Measurements from ENCODE around the gene PTGDS.

PTGDS gene

GRCh38 chr9:136945333-136946227, 31.7 kb upstream of the PTGDS start:
- DNase-seq (ENCODE audit: low spot score) (no peak), FAIRE-seq (no peak)

GRCh38 chr9:136946228-136947027, 30.9 kb upstream of the PTGDS start:
- FAIRE-seq, result no peak
- DNase-seq (ENCODE audit: low spot score), result no peak

GRCh38 chr9:136947028-136947891, 30.0 kb upstream of the PTGDS start:
- DNase-seq (ENCODE audit: low spot score), result no peak
- no peak for FAIRE-seq

GRCh38 chr9:136947955-136948510, 29.3 kb upstream of the PTGDS start:
- no peak for DNase-seq (ENCODE audit: low spot score)
- FAIRE-seq, result no peak

- no peak for FAIRE-seq
- DNase-seq (ENCODE audit: low spot score), result no peak
These were observed 28.0 kb upstream of the PTGDS start for GRCh38 chr9:136949239-136949816.

- DNase-seq (ENCODE audit: low spot score) (peak; percentile 85), FAIRE-seq (no peak)
These were observed 27.3 kb upstream of the PTGDS start for GRCh38 chr9:136949817-136950655.

- no peak for FAIRE-seq
These were observed 26.5 kb upstream of the PTGDS start for GRCh38 chr9:136950656-136951276.

DNA sequence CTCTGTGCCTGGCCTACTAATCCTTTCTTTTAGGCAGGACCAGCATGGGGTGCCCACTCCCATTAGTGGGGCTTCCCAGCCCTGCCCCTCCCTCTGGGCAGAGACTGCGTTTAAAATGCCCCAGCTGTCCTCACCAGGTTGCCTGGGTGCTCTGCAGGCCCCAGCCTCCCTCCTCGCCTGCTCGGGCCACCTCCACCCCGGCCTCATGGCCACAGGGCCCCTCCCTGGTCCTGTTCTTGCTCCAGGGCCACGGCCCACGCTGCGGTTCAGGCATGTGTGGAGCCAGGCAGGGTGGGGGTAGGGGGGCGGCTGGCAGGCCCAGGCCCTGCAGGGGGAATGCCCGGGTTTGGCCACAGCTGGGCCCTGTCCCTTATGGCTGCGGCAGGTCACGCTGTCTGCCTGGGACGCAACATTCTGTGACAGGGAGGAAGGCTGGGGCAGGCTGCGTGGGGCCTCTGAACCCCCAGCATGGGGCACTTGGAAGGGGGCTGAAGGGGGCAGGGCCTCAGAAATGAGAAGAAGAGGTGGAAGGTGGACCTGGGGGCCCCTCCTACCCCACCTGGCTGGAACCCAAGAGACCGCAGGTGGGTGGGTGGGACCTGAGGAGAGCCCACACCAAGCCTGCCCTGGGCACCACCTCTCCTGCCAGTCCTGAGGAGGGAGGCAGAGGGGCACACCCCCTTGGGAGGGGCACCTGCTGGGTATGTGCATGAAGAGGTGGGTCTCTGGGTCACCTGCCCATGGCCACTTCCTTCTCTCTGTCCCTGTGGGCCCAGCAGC, 25.6 kb upstream of the PTGDS start, which contains the start of gene LCN12:
TSS of gene LCN12 (plus strand) at position 733 of the 780 bp plus-strand sequence. CDS start 55 bp downstream, outside the sequence.
- no peak for DNase-seq (ENCODE audit: low spot score)
- FAIRE-seq, result no peak

More at GRCh38 chr9:136950656-136951276, 26.5 kb upstream of the PTGDS start:
- no peak for DNase-seq (ENCODE audit: low spot score)

- DNase-seq (ENCODE audit: low spot score), result no peak
- FAIRE-seq, result no peak
These were observed 24.9 kb upstream of the PTGDS start for GRCh38 chr9:136952321-136952850.

- no peak for FAIRE-seq
These were observed 24.2 kb upstream of the PTGDS start for GRCh38 chr9:136952876-136953770.

GRCh38 chr9:136953771-136954269, 23.5 kb upstream of the PTGDS start:
- DNase-seq (ENCODE audit: low spot score), result no peak
- no peak for FAIRE-seq

More at GRCh38 chr9:136952876-136953770, 24.2 kb upstream of the PTGDS start:
- no peak for DNase-seq (ENCODE audit: low spot score)

DNA sequence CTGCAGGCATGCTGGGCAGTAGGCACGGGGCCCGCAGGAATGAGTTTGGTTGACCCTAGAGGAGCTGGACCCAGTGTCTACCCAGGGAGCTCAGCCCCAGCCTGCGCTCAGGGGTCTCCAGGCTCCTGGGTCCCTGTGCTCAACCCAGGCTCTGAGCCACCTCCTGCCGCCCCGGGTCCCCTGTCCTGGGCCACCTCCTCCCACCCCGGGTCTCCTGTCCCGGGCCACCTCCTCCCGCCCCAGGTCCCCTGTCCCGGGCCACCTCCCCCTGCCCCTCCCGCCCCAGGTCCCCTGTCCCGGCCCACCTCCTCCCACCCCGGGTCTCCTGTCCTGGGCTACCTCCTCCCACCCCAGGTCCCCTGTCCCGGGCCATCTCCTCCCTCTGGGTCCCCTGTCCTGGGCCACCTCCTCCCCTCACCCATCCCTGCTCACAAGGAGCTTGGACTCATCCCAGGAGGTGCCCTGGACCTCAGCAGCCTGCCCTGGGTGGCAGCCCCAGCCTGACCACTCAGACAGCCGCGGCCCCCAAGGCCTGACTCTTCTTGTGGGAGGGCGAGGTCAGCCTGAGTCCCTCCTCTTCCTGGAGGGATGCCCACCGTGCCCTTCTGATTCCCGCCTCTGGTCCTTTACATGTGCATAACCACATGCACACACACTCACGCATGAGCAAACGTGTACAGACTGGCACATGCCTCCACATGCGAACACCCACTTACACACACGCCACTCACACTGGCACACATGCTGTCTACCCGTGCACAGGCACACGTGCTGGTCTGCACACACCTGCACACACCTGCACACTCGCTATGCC, 22.8 kb upstream of the PTGDS start:
- FAIRE-seq, result no peak
- DNase-seq (ENCODE audit: low spot score), result no peak

- FAIRE-seq (no peak), DNase-seq (ENCODE audit: low spot score) (no peak)
These were observed 21.9 kb upstream of the PTGDS start for GRCh38 chr9:136955202-136955942.

DNA sequence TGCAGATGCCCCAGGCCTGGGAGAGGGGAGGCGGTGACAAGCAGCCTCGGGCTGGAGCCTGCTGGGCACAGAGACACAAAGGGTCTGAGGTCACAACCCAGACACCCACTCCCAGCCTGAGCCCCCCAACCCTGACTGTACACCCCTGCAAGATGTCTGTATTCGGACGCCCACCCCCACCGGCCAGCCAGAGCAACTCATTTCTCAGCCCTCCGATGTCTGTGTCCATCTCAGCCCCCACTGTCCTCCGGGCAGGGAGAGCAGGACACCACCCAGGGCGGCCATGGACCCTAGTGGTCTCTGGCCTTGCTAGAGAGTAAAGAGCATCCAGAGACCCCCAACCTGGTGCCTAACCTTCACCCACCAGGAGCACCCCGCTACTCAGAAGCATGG, 21.4 kb upstream of the PTGDS start:
- DNase-seq (ENCODE audit: low spot score), result no peak
- no peak for FAIRE-seq

DNA sequence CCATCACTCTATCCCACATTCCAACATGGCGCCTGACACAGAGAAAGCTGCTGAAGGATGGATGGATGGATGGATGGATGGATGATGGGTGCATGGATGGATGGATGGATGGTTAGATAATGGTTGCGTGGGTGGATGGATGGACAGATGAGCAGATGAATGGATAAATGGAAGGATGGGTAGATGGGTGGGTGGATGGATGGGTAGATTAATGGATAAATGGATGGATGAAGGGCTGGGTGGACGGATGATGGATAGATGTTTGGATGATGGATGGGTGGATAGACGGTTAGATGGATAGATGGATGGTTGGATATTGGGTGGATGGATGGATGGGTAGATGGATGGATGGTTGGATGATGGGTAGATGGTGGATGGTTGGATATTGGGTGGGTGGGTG, 20.7 kb upstream of the PTGDS start:
- no peak for FAIRE-seq
- DNase-seq (ENCODE audit: low spot score), result no peak

Measured in RCC 7860 (cell line).